OCI-LY3 (cell line): ENCODE data around the gene SCN3B.

Source experiments
- CTCF ChIP-seq: fragments of 200-600, 300-600 bp; sonication (generic); IDR thresholded peaks from 2 replicates; pipeline ENCODE4 v1.5.1; 2014; ENCODE audit warnings: antibody characterized with exemption, low read length, low read depth
- EZH2phosphoT487 ChIP-seq: fragments of 200-600 bp; shearing (Covaris generic); IDR thresholded peaks from 2 replicates; pipeline ENCODE4 v1.6.1; 2018; ENCODE audit warnings: antibody characterized with exemption, mixed run types, low read depth

GRCh38 chr11:123694551-123694950 lies 40.1 kb upstream of the SCN3B start:
- no peak for TF ChIP-seq EZH2phosphoT487
- no peak for TF ChIP-seq CTCF
